DND-41 (cell line): ENCODE results near the gene PJA1.

ENCODE experiments used
- ATAC-seq: fragments of 200-7000 bp; cut with Tn5 transposase; 3 replicates; pipeline ENCODE4 v1.9.1; 2021; ENCODE audit warnings: low read depth; ENCODE audit not compliant: insufficient read depth
- DNase-seq: peaks from one replicate; pipeline ENCODE4 v3.0.0-alpha.2; 2020
- H2AFZ ChIP-seq: 2 replicates; pipeline ENCODE4 v1.6.0; 2012; ENCODE audit warnings: low read depth, low read length
- H3K27ac ChIP-seq: 2 replicates; pipeline ENCODE4 v1.5.1; 2012; ENCODE audit warnings: low read length, inconsistent platforms
- H3K27me3 ChIP-seq: fragments of 200-600 bp; sonication (generic); 2 replicates; pipeline ENCODE4 v1.6.0; 2012; ENCODE audit warnings: low read length, mild to moderate bottlenecking, inconsistent platforms; ENCODE audit not compliant: insufficient read depth, poor library complexity
- H3K36me3 ChIP-seq: 2 replicates; pipeline ENCODE4 v1.5.1; 2012; ENCODE audit warnings: low read length, inconsistent platforms; ENCODE audit not compliant: insufficient read depth
- H3K4me1 ChIP-seq: 2 replicates; pipeline ENCODE4 v1.5.1; 2012; ENCODE audit warnings: mild to moderate bottlenecking, low read length; ENCODE audit not compliant: insufficient read depth
- H3K4me2 ChIP-seq: 2 replicates; pipeline ENCODE4 v1.6.0; 2012; ENCODE audit warnings: mild to moderate bottlenecking, moderate library complexity, low read length, inconsistent platforms; ENCODE audit not compliant: insufficient read depth
- H3K4me3 ChIP-seq, 2 experiments: fragments of 200-600 bp in 1 of 2; shearing (Covaris generic) in 1 of 2; 2 replicates each; pipeline ENCODE4 v1.5.1; 2012 to 2016; ENCODE audit warnings: inconsistent platforms in 2 of 2, low read length in 2 of 2, mild to moderate bottlenecking in 2 of 2, low read depth in 1 of 2, moderate library complexity in 1 of 2
- H3K79me2 ChIP-seq: 2 replicates; pipeline ENCODE4 v1.6.0; 2012; ENCODE audit warnings: low read length, inconsistent platforms; ENCODE audit not compliant: insufficient read depth
- H3K9ac ChIP-seq: 2 replicates; pipeline ENCODE4 v1.6.0; 2012; ENCODE audit warnings: low read depth, mild to moderate bottlenecking, inconsistent platforms, low read length, moderate library complexity
- H3K9me3 ChIP-seq: 2 replicates; pipeline ENCODE4 v1.5.1; 2012; ENCODE audit warnings: low read length, moderate library complexity, mild to moderate bottlenecking, inconsistent platforms; ENCODE audit not compliant: insufficient read depth, severe bottlenecking
- H4K20me1 ChIP-seq: 2 replicates; pipeline ENCODE4 v1.6.0; 2012; ENCODE audit warnings: low read length; ENCODE audit not compliant: insufficient read depth
- CTCF ChIP-seq: IDR thresholded peaks from 2 replicates; pipeline ENCODE4 v1.5.1; 2012; ENCODE audit warnings: borderline replicate concordance, low read length, moderate library complexity, mild to moderate bottlenecking; ENCODE audit not compliant: poor library complexity, severe bottlenecking; ENCODE audit errors: extremely low read depth
- EZH2 ChIP-seq: IDR thresholded peaks from 3 replicates; pipeline ENCODE4 v1.6.1; 2012; ENCODE audit warnings: borderline replicate concordance, low read depth, mild to moderate bottlenecking, moderate library complexity, low read length, inconsistent platforms; ENCODE audit not compliant: severe bottlenecking

PJA1 gene

DNA sequence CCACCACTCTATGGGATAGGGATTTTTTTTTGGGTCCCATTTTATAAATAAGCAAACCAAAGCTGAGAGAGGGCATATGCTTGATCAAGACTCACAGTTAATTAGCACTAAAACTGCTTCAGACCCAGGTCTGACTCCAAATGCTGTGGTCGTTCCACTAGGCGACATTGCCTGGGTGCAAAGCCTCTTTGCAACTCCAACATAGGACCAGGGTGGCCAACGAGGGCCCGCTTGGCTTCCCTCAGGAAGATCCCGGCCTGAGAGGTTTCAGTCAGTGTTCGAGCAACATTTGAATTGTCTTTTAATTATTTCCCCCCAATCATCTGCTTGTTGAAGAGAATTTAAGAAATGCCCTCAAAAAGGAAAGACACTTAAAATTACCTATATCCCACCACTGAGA lies 11.2 kb downstream of the PJA1 start:
- no peaks in the 10 kb centered on the region for H3K9me3 ChIP-seq
- H3K27ac ChIP-seq, result no peak overlapping the region
- no peak overlapping the region for H3K4me3 ChIP-seq
- no peak overlapping the region for H2AFZ ChIP-seq
- no peak for TF ChIP-seq EZH2
- TF ChIP-seq CTCF, result no peak
- ATAC-seq (no peak), DNase-seq (no peak)
- H3K79me2 ChIP-seq, result no peaks in the 10 kb centered on the region
- no peak overlapping the region for H3K4me2 ChIP-seq
- H4K20me1 ChIP-seq, result no peaks in the 10 kb centered on the region
- no peaks in the 10 kb centered on the region for H3K4me1 ChIP-seq
- no peaks in the 10 kb centered on the region for H3K27me3 ChIP-seq
- no peak overlapping the region for H3K9ac ChIP-seq
- H3K36me3 ChIP-seq, result no peaks in the 10 kb centered on the region

DNA sequence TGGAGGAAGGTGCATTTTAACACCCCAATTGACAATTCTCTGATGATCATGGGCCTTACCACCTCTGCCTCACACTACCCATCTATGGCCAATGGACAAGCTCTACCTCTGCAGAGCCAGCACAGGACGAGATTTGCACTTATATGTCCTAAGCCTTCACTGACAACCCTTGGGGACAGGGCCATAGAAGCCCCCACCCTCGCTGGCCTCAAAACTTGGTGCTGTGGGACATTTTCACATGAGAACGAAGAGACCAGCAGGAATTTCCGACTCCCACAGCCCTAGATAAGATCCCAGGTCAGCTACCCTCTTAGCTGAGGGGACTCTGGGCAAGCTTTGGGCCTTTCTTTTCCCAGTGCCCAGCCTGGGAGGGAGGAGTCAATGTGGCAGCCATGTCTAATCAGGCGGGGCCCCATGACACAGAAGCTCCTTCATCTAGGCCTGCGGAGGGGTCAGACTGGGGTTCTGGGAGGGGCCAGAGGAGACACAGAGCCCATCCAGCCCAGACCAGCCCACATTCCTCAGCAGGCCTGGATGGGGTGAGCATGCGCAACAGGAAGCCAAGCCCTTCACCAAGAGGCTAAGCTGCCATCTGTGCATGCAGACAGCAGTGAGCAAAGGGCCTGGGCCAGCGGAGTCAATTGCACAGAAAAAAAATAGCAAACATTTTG lies 12.1 kb downstream of the PJA1 start:
- Histone ChIP-seq H3K9ac (no peak overlapping the region), H3K36me3 (no peaks in the 10 kb centered on the region), H3K27me3 (no peaks in the 10 kb centered on the region), H3K79me2 (no peaks in the 10 kb centered on the region), H3K4me3 (no peak overlapping the region), H3K4me1 (no peaks in the 10 kb centered on the region), H3K4me2 (no peak overlapping the region), H4K20me1 (no peaks in the 10 kb centered on the region), H3K9me3 (no peaks in the 10 kb centered on the region), H3K27ac (no peak overlapping the region), H2AFZ (no peak overlapping the region)
- no peak for DNase-seq
- ATAC-seq, result no peak
- TF ChIP-seq CTCF (no peak), EZH2 (no peak)

DNA sequence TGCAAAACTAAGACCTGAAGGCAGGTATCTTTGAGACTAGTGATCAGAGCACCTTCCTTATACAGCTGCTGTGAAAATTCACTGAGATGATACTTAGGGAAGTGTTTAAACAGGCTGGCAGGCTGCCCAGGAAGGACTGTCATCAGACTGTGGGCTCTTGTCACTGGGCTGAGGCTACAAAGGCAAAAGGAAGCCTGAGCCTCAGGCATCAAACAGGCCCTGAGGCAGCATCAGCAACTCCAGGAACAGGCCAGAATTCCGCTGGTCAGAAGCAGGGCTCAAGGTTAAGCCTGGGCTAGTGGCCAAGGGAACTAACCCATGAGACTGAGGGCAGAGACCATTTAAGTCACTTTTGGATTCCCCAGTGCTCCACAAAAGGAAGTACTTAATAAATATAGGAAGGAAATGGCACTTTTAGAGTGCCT lies 12.8 kb downstream of the PJA1 start:
- H3K9me3 ChIP-seq, result no peaks in the 10 kb centered on the region
- no peak overlapping the region for H3K27ac ChIP-seq
- no peaks in the 10 kb centered on the region for H3K36me3 ChIP-seq
- no peak overlapping the region for H3K4me3 ChIP-seq
- no peak overlapping the region for H2AFZ ChIP-seq
- H3K4me1 ChIP-seq, result no peaks in the 10 kb centered on the region
- H3K9ac ChIP-seq, result no peak overlapping the region
- no peak overlapping the region for H3K4me2 ChIP-seq
- no peaks in the 10 kb centered on the region for H3K27me3 ChIP-seq
- ATAC-seq (no peak), DNase-seq (no peak)
- no peaks in the 10 kb centered on the region for H4K20me1 ChIP-seq
- no peaks in the 10 kb centered on the region for H3K79me2 ChIP-seq
- no peak for TF ChIP-seq EZH2
- TF ChIP-seq CTCF, result no peak
